ENCODE results near the gene TTC7B. TPM values are rescaled to one million over a fixed set of nuclear protein-coding genes. Genes with fewer than 3 reads are reported as not detected.

TTC7B gene
- polyA plus RNA-seq, 1 donor from 2014 or later, result 19.9 TPM

DNA sequence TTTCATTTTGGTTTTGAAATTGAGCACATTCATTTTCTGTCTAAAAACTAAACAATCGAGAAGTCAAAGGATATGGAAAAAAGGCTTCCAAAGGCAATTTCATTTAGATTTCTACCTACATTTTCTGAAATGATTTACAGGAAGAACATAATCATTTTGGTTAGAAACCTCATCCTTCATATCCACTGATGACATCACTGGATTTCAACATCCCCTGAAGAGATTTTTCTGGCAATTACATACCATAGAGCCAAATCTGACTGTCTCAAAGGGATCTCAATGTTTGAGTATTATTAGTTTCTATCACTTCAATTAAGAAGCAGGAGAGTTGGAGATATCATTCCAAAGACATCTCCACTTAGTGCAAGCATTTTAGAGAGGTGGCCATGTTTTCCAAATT is 137.8 kb downstream of the TTC7B start:
- no peaks in the 10 kb centered on the region for H3F3A ChIP-seq (ENCODE audit: insufficient read depth, low read length, poor library complexity, severe bottlenecking)

DNA sequence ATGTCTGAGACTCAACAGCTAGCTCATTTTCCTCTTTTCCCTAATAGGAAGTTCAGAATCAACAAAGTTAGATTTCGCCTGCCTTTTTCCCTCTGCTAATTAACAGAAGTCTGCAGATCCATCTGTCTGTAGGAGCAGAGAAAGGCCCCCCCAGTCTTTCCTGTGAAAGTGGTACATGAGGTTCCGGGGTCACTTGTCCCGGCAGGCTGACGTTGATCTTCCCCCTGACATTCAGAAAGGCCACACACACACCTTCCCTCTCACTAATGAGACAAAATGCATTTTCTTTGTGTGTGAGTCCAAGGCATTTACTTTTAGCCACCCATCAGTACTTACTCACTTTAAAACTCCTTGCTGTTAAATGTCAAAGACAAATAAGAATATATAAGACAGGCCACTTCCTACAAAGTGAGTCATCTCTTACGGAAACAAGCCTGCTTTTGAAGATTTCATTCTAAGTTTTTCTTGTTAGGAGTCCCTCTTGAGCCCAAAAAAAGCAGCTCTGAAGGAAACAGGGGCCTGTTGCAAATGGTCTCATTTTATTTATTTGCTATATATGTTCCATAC is 138.7 kb downstream of the TTC7B start:
- H3K36me3 ChIP-seq (ENCODE audit: insufficient read depth, low read length), result peaks cover 5% of the 10 kb centered on the region
- H3K9me2 ChIP-seq (ENCODE audit: insufficient read depth, low read length), result no peaks in the 10 kb centered on the region
- no peaks in the 10 kb centered on the region for H3K9me3 ChIP-seq (ENCODE audit: low read length)
- no peak overlapping the region for H2AFZ ChIP-seq (ENCODE audit: low read depth, low read length)
- H3K9ac ChIP-seq (ENCODE audit: low read length), result no peak overlapping the region
- H3K27ac ChIP-seq (ENCODE audit: low read length), result no peak overlapping the region
- H3K4me2 ChIP-seq (ENCODE audit: low read length), result no peak overlapping the region
- no peaks in the 10 kb centered on the region for H3K27me3 ChIP-seq (ENCODE audit: insufficient read depth, low read depth, low read length)
- no peaks in the 10 kb centered on the region for H4K20me1 ChIP-seq (ENCODE audit: insufficient read depth)
- no peak overlapping the region for H3K4me3 ChIP-seq (ENCODE audit: low read length)
- TF ChIP-seq MXI1 (conservative IDR thresholded peaks at IDR 0.05; ENCODE audit: poor library complexity, severe bottlenecking), result no peak
- no peak for TF ChIP-seq SMC3 (conservative IDR thresholded peaks at IDR 0.05; ENCODE audit: poor library complexity)
- no peaks in the 10 kb centered on the region for H3K79me2 ChIP-seq (replicated peaks; ENCODE audit: insufficient read depth, low read length)
- H3F3A ChIP-seq (ENCODE audit: insufficient read depth, low read length, poor library complexity, severe bottlenecking), result no peaks in the 10 kb centered on the region

More for the DNA sequence above, 137.8 kb downstream of the TTC7B start:
- Histone ChIP-seq H4K20me1 (ENCODE audit: insufficient read depth) (no peaks in the 10 kb centered on the region), H3K9me2 (ENCODE audit: insufficient read depth, low read length) (no peaks in the 10 kb centered on the region), H3K79me2 (replicated peaks; ENCODE audit: insufficient read depth, low read length) (no peaks in the 10 kb centered on the region), H3K27me3 (ENCODE audit: insufficient read depth, low read depth, low read length) (no peaks in the 10 kb centered on the region), H3K9ac (ENCODE audit: low read length) (no peak overlapping the region), H3K36me3 (ENCODE audit: insufficient read depth, low read length) (peaks cover 5% of the 10 kb centered on the region), H3K9me3 (ENCODE audit: low read length) (no peaks in the 10 kb centered on the region), H3K4me2 (ENCODE audit: low read length) (no peak overlapping the region), H3K4me3 (ENCODE audit: low read length) (no peak overlapping the region), H2AFZ (ENCODE audit: low read depth, low read length) (no peak overlapping the region), H3K27ac (ENCODE audit: low read length) (no peak overlapping the region)
- TF ChIP-seq SMC3 (conservative IDR thresholded peaks at IDR 0.05; ENCODE audit: poor library complexity) (no peak), RAD21 (conservative IDR thresholded peaks at IDR 0.05) (no peak), EZH2 (IDR thresholded peaks at IDR 0.05; ENCODE audit: borderline replicate concordance, insufficient read depth, low read length, poor library complexity, severe bottlenecking) (no peak), POLR2AphosphoS5 (IDR thresholded peaks at IDR 0.05) (no peak), TAF1 (IDR thresholded peaks at IDR 0.05; ENCODE audit: low read depth) (no peak), MXI1 (conservative IDR thresholded peaks at IDR 0.05; ENCODE audit: poor library complexity, severe bottlenecking) (no peak), EP300 (conservative IDR thresholded peaks at IDR 0.05; ENCODE audit: poor library complexity, severe bottlenecking) (no peak)
- TF ChIP-seq, protein P1, sequence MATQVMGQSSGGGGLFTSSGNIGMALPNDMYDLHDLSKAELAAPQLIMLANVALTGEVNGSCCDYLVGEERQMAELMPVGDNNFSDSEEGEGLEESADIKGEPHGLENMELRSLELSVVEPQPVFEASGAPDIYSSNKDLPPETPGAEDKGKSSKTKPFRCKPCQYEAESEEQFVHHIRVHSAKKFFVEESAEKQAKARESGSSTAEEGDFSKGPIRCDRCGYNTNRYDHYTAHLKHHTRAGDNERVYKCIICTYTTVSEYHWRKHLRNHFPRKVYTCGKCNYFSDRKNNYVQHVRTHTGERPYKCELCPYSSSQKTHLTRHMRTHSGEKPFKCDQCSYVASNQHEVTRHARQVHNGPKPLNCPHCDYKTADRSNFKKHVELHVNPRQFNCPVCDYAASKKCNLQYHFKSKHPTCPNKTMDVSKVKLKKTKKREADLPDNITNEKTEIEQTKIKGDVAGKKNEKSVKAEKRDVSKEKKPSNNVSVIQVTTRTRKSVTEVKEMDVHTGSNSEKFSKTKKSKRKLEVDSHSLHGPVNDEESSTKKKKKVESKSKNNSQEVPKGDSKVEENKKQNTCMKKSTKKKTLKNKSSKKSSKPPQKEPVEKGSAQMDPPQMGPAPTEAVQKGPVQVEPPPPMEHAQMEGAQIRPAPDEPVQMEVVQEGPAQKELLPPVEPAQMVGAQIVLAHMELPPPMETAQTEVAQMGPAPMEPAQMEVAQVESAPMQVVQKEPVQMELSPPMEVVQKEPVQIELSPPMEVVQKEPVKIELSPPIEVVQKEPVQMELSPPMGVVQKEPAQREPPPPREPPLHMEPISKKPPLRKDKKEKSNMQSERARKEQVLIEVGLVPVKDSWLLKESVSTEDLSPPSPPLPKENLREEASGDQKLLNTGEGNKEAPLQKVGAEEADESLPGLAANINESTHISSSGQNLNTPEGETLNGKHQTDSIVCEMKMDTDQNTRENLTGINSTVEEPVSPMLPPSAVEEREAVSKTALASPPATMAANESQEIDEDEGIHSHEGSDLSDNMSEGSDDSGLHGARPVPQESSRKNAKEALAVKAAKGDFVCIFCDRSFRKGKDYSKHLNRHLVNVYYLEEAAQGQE (IDR thresholded peaks at IDR 0.05; ENCODE audit: borderline replicate concordance), result no peak
- TF ChIP-seq, protein P2, sequence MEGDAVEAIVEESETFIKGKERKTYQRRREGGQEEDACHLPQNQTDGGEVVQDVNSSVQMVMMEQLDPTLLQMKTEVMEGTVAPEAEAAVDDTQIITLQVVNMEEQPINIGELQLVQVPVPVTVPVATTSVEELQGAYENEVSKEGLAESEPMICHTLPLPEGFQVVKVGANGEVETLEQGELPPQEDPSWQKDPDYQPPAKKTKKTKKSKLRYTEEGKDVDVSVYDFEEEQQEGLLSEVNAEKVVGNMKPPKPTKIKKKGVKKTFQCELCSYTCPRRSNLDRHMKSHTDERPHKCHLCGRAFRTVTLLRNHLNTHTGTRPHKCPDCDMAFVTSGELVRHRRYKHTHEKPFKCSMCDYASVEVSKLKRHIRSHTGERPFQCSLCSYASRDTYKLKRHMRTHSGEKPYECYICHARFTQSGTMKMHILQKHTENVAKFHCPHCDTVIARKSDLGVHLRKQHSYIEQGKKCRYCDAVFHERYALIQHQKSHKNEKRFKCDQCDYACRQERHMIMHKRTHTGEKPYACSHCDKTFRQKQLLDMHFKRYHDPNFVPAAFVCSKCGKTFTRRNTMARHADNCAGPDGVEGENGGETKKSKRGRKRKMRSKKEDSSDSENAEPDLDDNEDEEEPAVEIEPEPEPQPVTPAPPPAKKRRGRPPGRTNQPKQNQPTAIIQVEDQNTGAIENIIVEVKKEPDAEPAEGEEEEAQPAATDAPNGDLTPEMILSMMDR (IDR thresholded peaks at IDR 0.05; ENCODE audit: poor library complexity, severe bottlenecking), result no peak
